HEK293T (cell line): ENCODE measurements around the gene NAT16.

Source experiments
- CTCF ChIA-PET: fragments of 350-600 bp; formaldehyde crosslinking; extraction: SDS; loops from one replicate; lab custom pipeline; 2021; ENCODE audit warnings: antibody characterized with exemption, inconsistent platforms; lab: Yijun Ruan, JAX
- POLR2A ChIA-PET: fragments of 350-600 bp; formaldehyde crosslinking; extraction: SDS; loops from one replicate; lab custom pipeline; 2020; ENCODE audit warnings: antibody characterized with exemption, inconsistent platforms; lab: Yijun Ruan, JAX
- DNase-seq: peaks from one replicate; pipeline ENCODE4 v3.0.0; 2012; ENCODE audit warnings: mixed read lengths; ENCODE audit errors: extremely low spot score
- ARNT ChIP-seq: fragments of 450-650 bp; IDR thresholded peaks from 2 replicates; pipeline ENCODE4 v1.6.1; 2017; ENCODE audit warnings: mild to moderate bottlenecking
- BHLHE40 ChIP-seq: fragments of 450-650 bp; IDR thresholded peaks from 2 replicates; pipeline ENCODE4 v1.6.1; 2016; ENCODE audit warnings: mild to moderate bottlenecking, moderate library complexity, borderline replicate concordance
- CTBP1 ChIP-seq: fragments of 450-650 bp; IDR thresholded peaks from 2 replicates; pipeline ENCODE4 v1.6.1; 2016; ENCODE audit warnings: borderline replicate concordance
- ELF4 ChIP-seq: fragments of 450-650 bp; IDR thresholded peaks from 2 replicates; pipeline ENCODE4 v1.6.1; 2017; ENCODE audit warnings: antibody characterized with exemption
- FOXA1 ChIP-seq: fragments of 450-650 bp; IDR thresholded peaks from 2 replicates; pipeline ENCODE4 v1.6.1; 2016; ENCODE audit warnings: mild to moderate bottlenecking
- FOXK2 ChIP-seq: fragments of 450-650 bp; IDR thresholded peaks from 2 replicates; pipeline ENCODE4 v1.6.1; 2016; ENCODE audit warnings: mild to moderate bottlenecking
- FOXM1 ChIP-seq: fragments of 450-650 bp; IDR thresholded peaks from 2 replicates; pipeline ENCODE4 v1.6.1; 2017; ENCODE audit warnings: mild to moderate bottlenecking, borderline replicate concordance
- HDGF ChIP-seq: fragments of 450-650 bp; IDR thresholded peaks from 2 replicates; pipeline ENCODE4 v1.6.1; 2017; ENCODE audit warnings: antibody characterized with exemption, borderline replicate concordance
- L3MBTL2 ChIP-seq: fragments of 450-650 bp; conservative IDR thresholded peaks from 2 replicates; pipeline ENCODE4 v1.6.1; 2016; ENCODE audit warnings: mild to moderate bottlenecking
- LEF1 ChIP-seq: fragments of 450-650 bp; IDR thresholded peaks from 2 replicates; pipeline ENCODE4 v1.6.1; 2017; ENCODE audit warnings: mild to moderate bottlenecking, borderline replicate concordance
- NFRKB ChIP-seq: fragments of 450-650 bp; IDR thresholded peaks from 2 replicates; pipeline ENCODE4 v1.6.1; 2016; ENCODE audit warnings: mild to moderate bottlenecking, moderate library complexity
- PKNOX1 ChIP-seq: fragments of 450-650 bp; IDR thresholded peaks from 2 replicates; pipeline ENCODE4 v1.6.1; 2016
- SP1 ChIP-seq: fragments of 450-650 bp; IDR thresholded peaks from 2 replicates; pipeline ENCODE4 v1.6.1; 2017
- SUZ12 ChIP-seq: fragments of 450-650 bp; IDR thresholded peaks from 2 replicates; pipeline ENCODE4 v1.6.1; 2016; ENCODE audit warnings: mild to moderate bottlenecking
- TARDBP ChIP-seq: fragments of 450-650 bp; IDR thresholded peaks from 2 replicates; pipeline ENCODE4 v1.6.1; 2016
- ZNF384 ChIP-seq: fragments of 450-650 bp; IDR thresholded peaks from 2 replicates; pipeline ENCODE4 v1.6.1; 2016

NAT16 gene

GRCh38 chr7:101218236-101219125, 38.4 kb upstream of the NAT16 start:
- no peak for DNase-seq
- POLR2A ChIA-PET: interaction anchor here (0.8 to 5.3 kb wide), 20 partner anchors 8 to 344 kb away, joined by 3 to 38 read pairs (median 4); partner anchors contain the start of genes CLDN15, FIS1, MOGAT3 and SRRT
- CTCF ChIA-PET: interaction anchor here (0.7 to 2.4 kb wide), 7 partner anchors 17 to 81 kb away, joined by 3 to 7 read pairs (median 4); no protein-coding TSS in a partner anchor
- TF ChIP-seq L3MBTL2: peak; percentile 54
- TF ChIP-seq PKNOX1: no peak
- TF ChIP-seq ELF4: no peak
- TF ChIP-seq FOXM1: no peak
- no peak for TF ChIP-seq NFRKB
- no peak for TF ChIP-seq HDGF

GRCh38 chr7:101217388-101218235, 37.5 kb upstream of the NAT16 start, which contains the start of the genes PLOD3 and ZNHIT1:
TSS of gene PLOD3 (minus strand) at chr7:101217581. CDS start at chr7:101217274, 307 bp downstream.
TSS of gene ZNHIT1 (plus strand) at chr7:101218165. CDS start at chr7:101218196, 31 bp downstream.
- CTCF ChIA-PET: interaction anchor here (0.7 to 2.4 kb wide), 8 partner anchors 17 to 80 kb away, joined by 3 to 7 read pairs (median 4); no protein-coding TSS in a partner anchor
- POLR2A ChIA-PET: interaction anchor here (0.8 to 5.3 kb wide), 20 partner anchors 9 to 343 kb away, joined by 3 to 38 read pairs (median 4); partner anchors contain the start of genes CLDN15, FIS1, MOGAT3 and SRRT

GRCh38 chr7:101216860-101217387, 36.8 kb upstream of the NAT16 start:
- no peak for DNase-seq
- ChIA-PET POLR2A (interaction anchor here (1.2 to 5.3 kb wide), 12 partner anchors 10 to 342 kb away, joined by 3 to 38 read pairs (median 4); partner anchors contain the start of genes CLDN15, FIS1, MOGAT3 and SRRT), CTCF (interaction anchor here (0.7 to 2.4 kb wide), 4 partner anchors 24 to 73 kb away, joined by 3 to 7 read pairs (median 5); no protein-coding TSS in a partner anchor)
- TF ChIP-seq L3MBTL2 (peak; percentile 75), FOXA1 (no peak)

More at GRCh38 chr7:101217388-101218235, 37.5 kb upstream of the NAT16 start, which contains the start of the genes PLOD3 and ZNHIT1:
- TF ChIP-seq SP1 (no peak), NFRKB (no peak), LEF1 (no peak), ARNT (peak; percentile 81), ELF4 (peak; percentile 33; the same call in 1 of the 2 replicates), FOXM1 (no peak), BHLHE40 (no peak), FOXA1 (no peak), SUZ12 (no peak), HDGF (no peak), CTBP1 (no peak), ZNF384 (no peak)
- DNase-seq: peak; percentile 98

- POLR2A ChIA-PET: interaction anchor here (1.9 to 5.3 kb wide), 2 partner anchors 11 to 28 kb away, joined by 12 to 38 read pairs; partner anchors contain the start of gene FIS1
- no peak for TF ChIP-seq ARNT
- no peak for TF ChIP-seq PKNOX1
- TF ChIP-seq ZNF384: no peak
- no peak for TF ChIP-seq NFRKB
- no peak for TF ChIP-seq HDGF
- no peak for TF ChIP-seq ELF4
- no peak for TF ChIP-seq FOXM1
- no peak for TF ChIP-seq SP1
- TF ChIP-seq FOXA1: no peak
- TF ChIP-seq L3MBTL2: no peak
- TF ChIP-seq FOXK2: no peak
- no peak for TF ChIP-seq SUZ12
- TF ChIP-seq LEF1: no peak
- no peak for TF ChIP-seq CTBP1
- no peak for TF ChIP-seq BHLHE40
- TF ChIP-seq TARDBP: no peak
- CTCF ChIA-PET: interaction anchor here (2.4 kb wide), 1 partner anchor 27 kb away, joined by 7 read pairs; no protein-coding TSS in a partner anchor
- DNase-seq: no peak
Measured at GRCh38 chr7:101216001-101216859, 36.1 kb upstream of the NAT16 start.

- ChIA-PET CTCF (no interaction called here), POLR2A (no interaction called here)
- no peak for DNase-seq
- TF ChIP-seq NFRKB (no peak), SP1 (no peak), HDGF (no peak), FOXK2 (no peak), LEF1 (no peak), FOXA1 (no peak), ELF4 (no peak), BHLHE40 (no peak), TARDBP (no peak), CTBP1 (no peak), L3MBTL2 (no peak)
Measured at GRCh38 chr7:101212014-101212413, 31.9 kb upstream of the NAT16 start.
